H9 (cell line): Measurements from ENCODE around the gene ARHGAP24. TPM values are rescaled to one million over a fixed set of nuclear protein-coding genes. Genes with fewer than 3 reads are reported as not detected.

Experiments used
- DNase-seq: peaks from one replicate; pipeline ENCODE4 v3.0.0-alpha.2; 2017
- H2AFZ ChIP-seq: one replicate; pipeline ENCODE4 v1.6.1; 2013; ENCODE audit warnings: mild to moderate bottlenecking, low read length, control low read depth, moderate library complexity
- H2AK5ac ChIP-seq: 2 replicates; pipeline ENCODE4 v1.6.1; 2013; ENCODE audit warnings: low read length, control low read depth, mixed read lengths; ENCODE audit not compliant: insufficient read length
- H2BK120ac ChIP-seq: one replicate; pipeline ENCODE4 v1.6.1; 2013; ENCODE audit warnings: low read depth, mild to moderate bottlenecking, low read length, control low read depth, inconsistent platforms; ENCODE audit not compliant: poor library complexity, severe bottlenecking
- H2BK12ac ChIP-seq: 2 replicates; pipeline ENCODE4 v1.6.1; 2013; ENCODE audit warnings: low read length, control low read depth, mixed read lengths, low read depth; ENCODE audit not compliant: insufficient read length
- H2BK15ac ChIP-seq: 2 replicates; pipeline ENCODE4 v1.6.1; 2013; ENCODE audit warnings: low read depth, low read length, control low read depth
- H2BK20ac ChIP-seq: one replicate; pipeline ENCODE4 v1.6.1; 2013; ENCODE audit warnings: low read depth, mild to moderate bottlenecking, low read length, control low read depth, inconsistent platforms; ENCODE audit not compliant: poor library complexity, severe bottlenecking
- H2BK5ac ChIP-seq: 2 replicates; pipeline ENCODE4 v1.6.1; 2013; ENCODE audit warnings: low read length, control low read depth, mixed read lengths; ENCODE audit not compliant: insufficient read length
- H3K14ac ChIP-seq: 2 replicates; pipeline ENCODE4 v1.6.1; 2013; ENCODE audit warnings: low read length, control low read depth; ENCODE audit not compliant: insufficient read depth
- H3K18ac ChIP-seq: 2 replicates; pipeline ENCODE4 v1.6.1; 2013; ENCODE audit warnings: low read depth, mild to moderate bottlenecking, mixed read lengths, low read length, control low read depth; ENCODE audit not compliant: insufficient read length
- H3K23ac ChIP-seq: 2 replicates; pipeline ENCODE4 v1.6.1; 2013; ENCODE audit warnings: low read length, control low read depth, mixed read lengths, low read depth; ENCODE audit not compliant: insufficient read length
- H3K23me2 ChIP-seq: 2 replicates; pipeline ENCODE4 v1.6.1; 2013; ENCODE audit warnings: low read depth, mild to moderate bottlenecking, mixed read lengths, low read length, control low read depth; ENCODE audit not compliant: insufficient read length, poor library complexity, severe bottlenecking
- H3K27ac ChIP-seq: 2 replicates; pipeline ENCODE4 v1.5.1; 2013; ENCODE audit warnings: low read length, control low read depth, mixed read lengths, low read depth; ENCODE audit not compliant: insufficient read length
- H3K27me3 ChIP-seq: 2 replicates; pipeline ENCODE4 v1.6.1; 2013; ENCODE audit warnings: low read length, control low read depth, inconsistent platforms; ENCODE audit not compliant: insufficient read depth
- H3K4ac ChIP-seq: 2 replicates; pipeline ENCODE4 v1.6.1; 2013; ENCODE audit warnings: low read depth, mild to moderate bottlenecking, control low read depth, inconsistent platforms, low read length, moderate library complexity
- H3K4me1 ChIP-seq: 2 replicates; pipeline ENCODE4 v1.6.1; 2013; ENCODE audit warnings: low read length, control low read depth, inconsistent platforms; ENCODE audit not compliant: insufficient read depth
- H3K4me2 ChIP-seq: 2 replicates; pipeline ENCODE4 v1.6.1; 2013; ENCODE audit warnings: low read length, control low read depth, mixed read lengths; ENCODE audit not compliant: insufficient read length, insufficient read depth
- H3K56ac ChIP-seq: 2 replicates; pipeline ENCODE4 v1.6.1; 2013; ENCODE audit warnings: low read depth, mild to moderate bottlenecking, mixed read lengths, low read length, control low read depth; ENCODE audit not compliant: insufficient read length
- H3K79me1 ChIP-seq: 2 replicates; pipeline ENCODE4 v1.6.1; 2013; ENCODE audit warnings: low read depth, mild to moderate bottlenecking, moderate library complexity, low read length, control low read depth, inconsistent platforms; ENCODE audit not compliant: insufficient read depth, poor library complexity, severe bottlenecking
- H3K79me2 ChIP-seq: 2 replicates; pipeline ENCODE4 v1.6.1; 2013; ENCODE audit warnings: low read length, control low read depth, inconsistent platforms; ENCODE audit not compliant: insufficient read depth
- H3K9ac ChIP-seq: 2 replicates; pipeline ENCODE4 v1.6.1; 2013; ENCODE audit warnings: low read length, control low read depth, mixed read lengths; ENCODE audit not compliant: insufficient read length; ENCODE audit errors: extremely low read depth
- H3K9me3 ChIP-seq: one replicate; pipeline ENCODE4 v1.6.1; 2013; ENCODE audit warnings: low read depth, low read length, inconsistent platforms; ENCODE audit not compliant: control insufficient read depth
- H3T11ph ChIP-seq: one replicate; pipeline ENCODE4 v1.6.1; 2013; ENCODE audit warnings: mild to moderate bottlenecking, low read length, control low read depth, inconsistent platforms
- H4K20me1 ChIP-seq: one replicate; pipeline ENCODE4 v1.6.1; 2013; ENCODE audit not compliant: control insufficient read depth, insufficient read length, insufficient read depth
- H4K5ac ChIP-seq: 2 replicates; pipeline ENCODE4 v1.6.1; 2013; ENCODE audit warnings: low read depth, mild to moderate bottlenecking, mixed read lengths, low read length, control low read depth; ENCODE audit not compliant: insufficient read length
- H4K8ac ChIP-seq: replicated peaks from 2 replicates; pipeline ENCODE4 v1.6.1; 2013; ENCODE audit warnings: low read length, control low read depth, mixed read lengths, low read depth; ENCODE audit not compliant: insufficient read length
- H4K91ac ChIP-seq: 2 replicates; pipeline ENCODE4 v1.6.1; 2013; ENCODE audit warnings: low read depth, mild to moderate bottlenecking, moderate library complexity, mixed read lengths, low read length, control low read depth; ENCODE audit not compliant: insufficient read length
- H3K27ac Mint-ChIP-seq, 3 experiments: 2 replicates in 2 of 3; 3 replicates in 1 of 3; pipeline ENCODE4 v1.8.0; 2020 to 2021; ENCODE audit warnings: mixed read lengths in 3 of 3, mild to moderate bottlenecking in 1 of 3, moderate library complexity in 1 of 3
- H3K27me3 Mint-ChIP-seq: 2 replicates; pipeline ENCODE4 v1.8.0; 2021; ENCODE audit warnings: low read depth, mild to moderate bottlenecking, moderate library complexity, mixed read lengths
- H3K36me3 Mint-ChIP-seq, 3 experiments: 2 replicates in 2 of 3; 3 replicates in 1 of 3; pipeline ENCODE4 v1.8.0; 2020 to 2021; ENCODE audit warnings: low read depth in 3 of 3, mixed read lengths in 3 of 3; ENCODE audit not compliant: insufficient read depth in 1 of 3
- H3K4me1 Mint-ChIP-seq, 2 experiments: 2 replicates each; pipeline ENCODE4 v1.8.0; 2020; ENCODE audit warnings: mixed read lengths in 2 of 2
- H3K4me3 Mint-ChIP-seq, 2 experiments: 2 replicates in 1 of 2; 3 replicates in 1 of 2; pipeline ENCODE4 v1.8.0; 2020 to 2021; ENCODE audit warnings: mild to moderate bottlenecking in 2 of 2, mixed read lengths in 2 of 2, moderate library complexity in 1 of 2
- H3K9me3 Mint-ChIP-seq, 2 experiments: 2 replicates in 1 of 2; 3 replicates in 1 of 2; pipeline ENCODE4 v1.8.0; 2020; ENCODE audit warnings: mild to moderate bottlenecking in 2 of 2, mixed read lengths in 2 of 2, moderate library complexity in 1 of 2
- WGBS: extraction: QIAGEN DNeasy Blood & Tissue Kit; methylation state at CpG from one replicate; pipeline ENCODE4 v1.1.7; 2013; ENCODE audit warnings: missing lambda C conversion rate, low lambda C conversion rate, mixed read lengths; ENCODE audit not compliant: insufficient read length; ENCODE audit errors: extremely low coverage; 5-methylcytosine and 5-hydroxymethylcytosine counted together
- total RNA-seq: library from RNA; stranded (reverse); gene quantifications from 2 replicates; pipeline ENCODE4 v1.2.1, GENCODE V29; 2021
- TF ChIP-seq, protein P1 (sequence below): fragments of 200-600 bp; sonication (generic); conservative IDR thresholded peaks from 3 replicates; pipeline ENCODE4 v1.8.0; 2021; ENCODE audit warnings: antibody characterized with exemption, mild to moderate bottlenecking

Gene ARHGAP24
- total RNA-seq, 1 experiment from 2014 or later, result 0.37 TPM

DNA sequence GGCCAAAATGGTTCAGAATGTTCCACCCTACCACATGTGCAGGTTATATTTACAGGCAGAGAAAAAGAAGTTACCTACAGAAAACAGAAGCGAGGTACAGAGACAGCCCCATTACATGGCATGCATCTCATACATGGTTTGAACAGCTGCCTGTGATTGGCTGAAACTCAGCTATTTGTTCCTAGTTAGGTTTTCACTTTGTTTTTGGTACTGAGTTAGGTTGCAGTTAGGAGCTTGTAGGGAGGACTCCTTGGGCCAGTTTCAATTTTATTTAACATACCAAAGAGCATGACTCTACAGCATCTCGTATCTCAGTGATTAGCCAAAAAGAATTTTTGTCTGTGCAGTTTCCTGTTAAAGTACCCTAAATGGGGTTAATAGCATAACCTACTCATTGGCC is 492.9 kb downstream of the ARHGAP24 start:
- Histone ChIP-seq H4K8ac (no peak overlapping the region), H3K79me2 (no peaks in the 10 kb centered on the region), H3K27me3 (no peaks in the 10 kb centered on the region), H3K79me1 (no peaks in the 10 kb centered on the region), H3K9me3 (no peaks in the 10 kb centered on the region), H2BK120ac (no peak overlapping the region), H3K4me1 (no peaks in the 10 kb centered on the region), H3K4ac (no peak overlapping the region), H3K27ac (no peak overlapping the region), H3K23ac (no peak overlapping the region), H3K9ac (no peak overlapping the region), H2BK15ac (no peak overlapping the region), H3K4me2 (no peak overlapping the region), H2AK5ac (no peak overlapping the region), H3K14ac (no peak overlapping the region), H4K91ac (no peak overlapping the region), H4K20me1 (no peaks in the 10 kb centered on the region), H3K23me2 (no peaks in the 10 kb centered on the region), H3K18ac (no peak overlapping the region), H3K56ac (no peak overlapping the region), H2BK12ac (no peak overlapping the region), H2BK5ac (no peak overlapping the region), H3T11ph (no peak overlapping the region), H4K5ac (no peak overlapping the region), H2AFZ (no peak overlapping the region), H2BK20ac (no peak overlapping the region)
- whole genome bisulfite sequencing, result no CpG with 5 or more reads among the region's 2 CpGs
- no peaks in the 10 kb centered on the region; the same call in 1 of the 2 replicates for H3K27me3 Mint-ChIP-seq
- H3K27ac Mint-ChIP-seq, result no peak overlapping the region
- TF ChIP-seq, protein P1, sequence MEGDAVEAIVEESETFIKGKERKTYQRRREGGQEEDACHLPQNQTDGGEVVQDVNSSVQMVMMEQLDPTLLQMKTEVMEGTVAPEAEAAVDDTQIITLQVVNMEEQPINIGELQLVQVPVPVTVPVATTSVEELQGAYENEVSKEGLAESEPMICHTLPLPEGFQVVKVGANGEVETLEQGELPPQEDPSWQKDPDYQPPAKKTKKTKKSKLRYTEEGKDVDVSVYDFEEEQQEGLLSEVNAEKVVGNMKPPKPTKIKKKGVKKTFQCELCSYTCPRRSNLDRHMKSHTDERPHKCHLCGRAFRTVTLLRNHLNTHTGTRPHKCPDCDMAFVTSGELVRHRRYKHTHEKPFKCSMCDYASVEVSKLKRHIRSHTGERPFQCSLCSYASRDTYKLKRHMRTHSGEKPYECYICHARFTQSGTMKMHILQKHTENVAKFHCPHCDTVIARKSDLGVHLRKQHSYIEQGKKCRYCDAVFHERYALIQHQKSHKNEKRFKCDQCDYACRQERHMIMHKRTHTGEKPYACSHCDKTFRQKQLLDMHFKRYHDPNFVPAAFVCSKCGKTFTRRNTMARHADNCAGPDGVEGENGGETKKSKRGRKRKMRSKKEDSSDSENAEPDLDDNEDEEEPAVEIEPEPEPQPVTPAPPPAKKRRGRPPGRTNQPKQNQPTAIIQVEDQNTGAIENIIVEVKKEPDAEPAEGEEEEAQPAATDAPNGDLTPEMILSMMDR, result no peak
- DNase-seq, result no peak
- H3K4me3 Mint-ChIP-seq, result no peak overlapping the region
- no peaks in the 10 kb centered on the region for H3K36me3 Mint-ChIP-seq
- peaks cover 0 to 3% of the 10 kb centered on the region in 2 experiments; a peak in 1 of 5 replicates for H3K9me3 Mint-ChIP-seq
- H3K4me1 Mint-ChIP-seq, result no peaks in the 10 kb centered on the region
